EH (cell line): ENCODE data around the gene LIF.
"Not testable (repeated sequence)": the region's sequence is repeated elsewhere in the genome, so short reads cannot be mapped to it uniquely, and the experiment has no call there.

Experiments used
- DNase-seq: peaks from one replicate; pipeline ENCODE4 v3.0.0-alpha.2; 2015; ENCODE audit warnings: low read depth

LIF gene

GRCh38 chr22:30206944-30207343 is 39.6 kb downstream of the LIF start:
- DNase-seq = peak; percentile 97

- DNase-seq = peak; percentile 97
These were observed 41.1 kb downstream of the LIF start for GRCh38 chr22:30205281-30206115.

- DNase-seq = peak; percentile 88
These were observed 41.8 kb downstream of the LIF start for GRCh38 chr22:30204742-30205111.

GRCh38 chr22:30204015-30204741 is 42.4 kb downstream of the LIF start:
- DNase-seq = no peak

GRCh38 chr22:30202531-30203006 is 44.0 kb downstream of the LIF start:
- peak; percentile 48 for DNase-seq

- peak; percentile 73 for DNase-seq
These were observed 44.6 kb downstream of the LIF start for GRCh38 chr22:30201945-30202344.

- DNase-seq = not testable (repeated sequence)
These were observed 45.7 kb downstream of the LIF start for GRCh38 chr22:30200905-30201304.

- DNase-seq = no peak
These were observed 47.6 kb downstream of the LIF start for GRCh38 chr22:30198921-30199320.

- no peak for DNase-seq
These were observed 48.3 kb downstream of the LIF start for GRCh38 chr22:30198152-30198825.

- DNase-seq = no peak
These were observed 49.2 kb downstream of the LIF start for GRCh38 chr22:30197389-30197788.

GRCh38 chr22:30196880-30197336 is 49.7 kb downstream of the LIF start:
- DNase-seq = no peak

GRCh38 chr22:30196141-30196879 is 50.2 kb downstream of the LIF start:
- peak; percentile 100 for DNase-seq

- peak; percentile 47 for DNase-seq
These were observed 51.1 kb downstream of the LIF start for GRCh38 chr22:30195245-30196140.

GRCh38 chr22:30193031-30193775 is 53.4 kb downstream of the LIF start:
- DNase-seq = no peak

GRCh38 chr22:30192427-30192826 is 54.1 kb downstream of the LIF start:
- peak; percentile 33 for DNase-seq

GRCh38 chr22:30191040-30191701 is 55.4 kb downstream of the LIF start:
- peak; percentile 29 for DNase-seq

GRCh38 chr22:30190574-30190973 is 56.0 kb downstream of the LIF start:
- DNase-seq = no peak
